Glutamatergic neuron (in vitro differentiated cells): Measurements from ENCODE around the gene TRAF4. TPM values are rescaled to one million over a fixed set of nuclear protein-coding genes. Genes with fewer than 3 reads are reported as not detected.

Source experiments
- DNase-seq: peaks from one replicate; pipeline ENCODE4 v3.0.0; 2022
- H3K27ac Mint-ChIP-seq: one replicate; pipeline ENCODE4 v1.8.0; 2020; ENCODE audit warnings: mild to moderate bottlenecking, mixed read lengths, inconsistent platforms; ENCODE audit not compliant: unreplicated experiment
- H3K27me3 Mint-ChIP-seq: one replicate; pipeline ENCODE4 v1.8.0; 2020; ENCODE audit warnings: mild to moderate bottlenecking, moderate library complexity, mixed read lengths, inconsistent platforms; ENCODE audit not compliant: unreplicated experiment
- H3K36me3 Mint-ChIP-seq: one replicate; pipeline ENCODE4 v1.8.0; 2020; ENCODE audit warnings: mild to moderate bottlenecking, mixed read lengths, inconsistent platforms; ENCODE audit not compliant: unreplicated experiment
- H3K4me1 Mint-ChIP-seq: one replicate; pipeline ENCODE4 v1.8.0; 2020; ENCODE audit warnings: mild to moderate bottlenecking, low read depth, mixed read lengths, inconsistent platforms; ENCODE audit not compliant: unreplicated experiment
- H3K4me3 Mint-ChIP-seq: one replicate; pipeline ENCODE4 v1.8.0; 2020; ENCODE audit warnings: mild to moderate bottlenecking, mixed read lengths, inconsistent platforms; ENCODE audit not compliant: unreplicated experiment
- H3K9me3 Mint-ChIP-seq: one replicate; pipeline ENCODE4 v1.8.0; 2020; ENCODE audit warnings: mild to moderate bottlenecking, moderate library complexity, mixed read lengths, inconsistent platforms; ENCODE audit not compliant: unreplicated experiment
- CTCF ChIP-seq: fragments of 200-600 bp; sonication (generic); IDR thresholded peaks from one replicate; pipeline ENCODE4 v1.5.0; 2021; ENCODE audit not compliant: partially characterized antibody, unreplicated experiment
- total RNA-seq: library from RNA; stranded (reverse); fragmentation: NEBNext Ultra II Directional; extraction: Animal tissue kit (Norgen Biotek cat#: 25700); gene quantifications from one replicate; pipeline ENCODE4 v1.2.1, GENCODE V29; 2021; ENCODE audit not compliant: unreplicated experiment

The TRAF4 gene
- total RNA-seq, 1 donor from 2014 or later: 373 TPM

DNA sequence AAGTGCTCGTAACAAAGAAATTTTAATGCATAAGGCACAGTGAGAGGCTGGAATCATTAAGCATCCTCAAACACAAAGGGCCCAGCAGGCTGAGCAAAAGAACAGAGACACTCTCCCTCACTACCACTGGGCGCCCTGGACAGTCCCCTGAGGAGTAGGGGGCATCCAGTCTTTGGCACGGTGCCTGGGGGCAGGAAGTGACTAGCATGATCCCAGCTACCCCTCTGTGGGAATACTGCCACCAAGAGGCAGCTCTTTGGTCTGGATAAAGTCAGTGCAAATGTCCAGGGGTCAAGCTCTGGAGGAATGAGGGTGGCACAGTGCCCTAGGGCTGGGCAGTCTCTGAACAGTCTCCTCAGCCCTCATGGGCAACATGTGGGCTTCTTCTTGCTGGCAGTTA lies 29.5 kb upstream of the TRAF4 start:
- Mint-ChIP-seq H3K4me1 (peaks cover 18% of the 10 kb centered on the region), H3K27me3 (peaks cover 20% of the 10 kb centered on the region), H3K27ac (no peak overlapping the region), H3K4me3 (no peak overlapping the region), H3K36me3 (no peaks in the 10 kb centered on the region), H3K9me3 (peaks cover 20% of the 10 kb centered on the region)
- DNase-seq: no peak
- TF ChIP-seq CTCF: no peak

GRCh38 chr17:28715217-28715616 lies 28.6 kb upstream of the TRAF4 start:
- H3K27ac Mint-ChIP-seq: no peak overlapping the region
- DNase-seq: no peak
- H3K4me1 Mint-ChIP-seq: peaks cover 20% of the 10 kb centered on the region
- H3K4me3 Mint-ChIP-seq: no peak overlapping the region
- no peaks in the 10 kb centered on the region for H3K36me3 Mint-ChIP-seq
- peaks cover 22% of the 10 kb centered on the region for H3K9me3 Mint-ChIP-seq
- H3K27me3 Mint-ChIP-seq: peaks cover 22% of the 10 kb centered on the region
- TF ChIP-seq CTCF: no peak

GRCh38 chr17:28716740-28717577 lies 26.9 kb upstream of the TRAF4 start:
- peak; percentile 50 for DNase-seq
- H3K27me3 Mint-ChIP-seq: peaks cover 22% of the 10 kb centered on the region
- peaks cover 20% of the 10 kb centered on the region for H3K9me3 Mint-ChIP-seq
- no peak for TF ChIP-seq CTCF
- peak overlapping the region; percentile 75 for H3K4me3 Mint-ChIP-seq
- no peaks in the 10 kb centered on the region for H3K36me3 Mint-ChIP-seq
- H3K4me1 Mint-ChIP-seq: peaks cover 26% of the 10 kb centered on the region
- no peak overlapping the region for H3K27ac Mint-ChIP-seq

GRCh38 chr17:28717578-28718332 lies 26.1 kb upstream of the TRAF4 start, which contains the start of gene RAB34:
TSS of gene RAB34 (minus strand) at chr17:28717868. CDS start at chr17:28717266, 602 bp downstream.
- H3K4me3 Mint-ChIP-seq: peak within 1 kb of the TSS; percentile 87
- H3K4me1 Mint-ChIP-seq: peaks cover 24% of the 10 kb centered on the region
- no peak for TF ChIP-seq CTCF
- peak; percentile 83 for DNase-seq
- peaks cover 15% of the 10 kb centered on the region for H3K9me3 Mint-ChIP-seq
- peaks cover 16% of the 10 kb centered on the region for H3K27me3 Mint-ChIP-seq
- no peaks in the 10 kb centered on the region for H3K36me3 Mint-ChIP-seq
- peak within 1 kb of the TSS; percentile 97 for H3K27ac Mint-ChIP-seq
